Measurements from ENCODE around the gene FAM193B. TPM values are rescaled to one million over a fixed set of nuclear protein-coding genes. Genes with fewer than 3 reads are reported as not detected.
A peak's percentile ranks its signal among the peaks of the same experiment; 100 is the strongest.

FAM193B gene
- total RNA-seq, 1 donor: 39.4 TPM

DNA sequence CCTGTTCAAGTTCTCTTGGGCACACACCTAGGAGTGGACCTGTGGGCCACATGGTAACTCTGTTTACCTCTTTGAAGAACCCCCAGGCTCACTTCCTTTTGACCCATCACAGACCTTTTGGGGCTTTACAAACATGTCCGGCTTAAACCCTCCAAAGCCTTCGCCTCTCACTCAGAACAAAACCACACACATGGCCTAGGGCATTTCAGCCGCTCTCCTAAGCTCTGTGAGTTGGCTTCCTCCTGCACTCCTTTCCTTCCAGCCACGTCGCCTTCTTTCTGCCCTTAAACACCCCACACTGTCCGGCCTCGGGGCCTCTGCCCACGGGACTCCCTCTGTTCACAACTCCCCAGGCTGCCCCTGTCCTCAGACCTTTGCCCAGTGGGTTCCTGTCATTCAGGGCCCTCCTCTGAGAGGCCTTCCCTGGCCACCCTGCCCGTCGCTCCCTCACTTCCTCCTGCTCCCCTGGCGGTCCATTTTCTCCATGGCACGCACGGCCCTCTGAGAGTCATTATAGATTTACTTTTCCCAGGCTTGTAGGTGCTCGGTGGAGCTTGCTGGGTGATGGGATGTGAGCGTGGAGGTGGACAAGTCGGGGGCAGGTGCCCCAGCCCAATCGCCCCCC is 46.7 kb downstream of the FAM193B start:
- no peaks in the 10 kb centered on the region for H3K9me3 ChIP-seq (ENCODE audit: low read depth, low read length)
- H3K4me1 ChIP-seq (ENCODE audit: insufficient read depth, low read length): peaks cover 61% of the 10 kb centered on the region
- no peaks in the 10 kb centered on the region for H3K27me3 ChIP-seq (ENCODE audit: insufficient read depth, low read length)
- H3K4me3 ChIP-seq (ENCODE audit: low read length): peak overlapping the region; percentile 79

DNA sequence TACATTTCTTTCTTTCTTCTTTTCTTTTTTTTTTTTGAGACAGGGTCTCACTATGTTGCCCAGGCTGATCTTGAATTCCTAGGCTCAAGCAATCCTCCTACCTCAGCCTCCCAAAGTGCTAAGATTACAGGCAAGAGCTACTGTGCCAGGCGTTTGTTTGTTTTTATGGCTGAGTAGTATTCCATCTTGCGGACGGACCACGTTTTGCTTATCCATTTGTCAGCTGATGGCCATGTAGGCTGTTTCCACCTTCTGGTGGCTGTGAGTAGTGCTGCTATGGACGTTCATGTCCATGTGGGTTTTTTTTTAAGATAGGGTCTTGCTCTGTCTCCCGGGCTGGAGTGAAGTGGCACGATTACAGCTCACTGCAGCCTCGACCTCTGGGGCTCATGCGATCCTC is 47.2 kb downstream of the FAM193B start:
- H3K4me3 ChIP-seq (ENCODE audit: low read length): peak overlapping the region; percentile 79
- no peaks in the 10 kb centered on the region for H3K9me3 ChIP-seq (ENCODE audit: low read depth, low read length)
- no peaks in the 10 kb centered on the region for H3K27me3 ChIP-seq (ENCODE audit: insufficient read depth, low read length)
- peaks cover 67% of the 10 kb centered on the region for H3K4me1 ChIP-seq (ENCODE audit: insufficient read depth, low read length)

DNA sequence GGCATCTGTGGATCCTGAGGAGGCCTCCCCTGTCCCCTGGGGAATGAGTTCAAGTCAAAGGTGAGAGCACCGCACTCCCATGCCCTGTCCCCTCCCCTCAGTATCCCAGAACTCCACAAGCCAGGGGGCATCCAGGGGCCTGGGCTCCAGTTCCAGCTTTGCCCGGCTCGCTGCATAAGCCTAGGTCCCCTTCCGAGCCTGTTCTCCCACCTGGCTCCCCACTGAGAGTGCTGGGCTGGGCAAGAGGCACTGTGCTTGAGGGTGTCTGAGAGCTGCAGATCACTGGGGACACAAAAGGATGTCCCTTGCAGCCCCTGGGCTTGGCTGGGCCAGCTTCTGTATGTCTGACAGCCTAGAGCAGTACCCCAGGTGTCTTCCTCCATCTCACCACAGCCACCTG is 49.3 kb downstream of the FAM193B start:
- H3K27me3 ChIP-seq (ENCODE audit: insufficient read depth, low read length): no peaks in the 10 kb centered on the region
- H3K4me3 ChIP-seq (ENCODE audit: low read length): no peak overlapping the region
- peaks cover 64% of the 10 kb centered on the region for H3K4me1 ChIP-seq (ENCODE audit: insufficient read depth, low read length)
- no peaks in the 10 kb centered on the region for H3K9me3 ChIP-seq (ENCODE audit: low read depth, low read length)

DNA sequence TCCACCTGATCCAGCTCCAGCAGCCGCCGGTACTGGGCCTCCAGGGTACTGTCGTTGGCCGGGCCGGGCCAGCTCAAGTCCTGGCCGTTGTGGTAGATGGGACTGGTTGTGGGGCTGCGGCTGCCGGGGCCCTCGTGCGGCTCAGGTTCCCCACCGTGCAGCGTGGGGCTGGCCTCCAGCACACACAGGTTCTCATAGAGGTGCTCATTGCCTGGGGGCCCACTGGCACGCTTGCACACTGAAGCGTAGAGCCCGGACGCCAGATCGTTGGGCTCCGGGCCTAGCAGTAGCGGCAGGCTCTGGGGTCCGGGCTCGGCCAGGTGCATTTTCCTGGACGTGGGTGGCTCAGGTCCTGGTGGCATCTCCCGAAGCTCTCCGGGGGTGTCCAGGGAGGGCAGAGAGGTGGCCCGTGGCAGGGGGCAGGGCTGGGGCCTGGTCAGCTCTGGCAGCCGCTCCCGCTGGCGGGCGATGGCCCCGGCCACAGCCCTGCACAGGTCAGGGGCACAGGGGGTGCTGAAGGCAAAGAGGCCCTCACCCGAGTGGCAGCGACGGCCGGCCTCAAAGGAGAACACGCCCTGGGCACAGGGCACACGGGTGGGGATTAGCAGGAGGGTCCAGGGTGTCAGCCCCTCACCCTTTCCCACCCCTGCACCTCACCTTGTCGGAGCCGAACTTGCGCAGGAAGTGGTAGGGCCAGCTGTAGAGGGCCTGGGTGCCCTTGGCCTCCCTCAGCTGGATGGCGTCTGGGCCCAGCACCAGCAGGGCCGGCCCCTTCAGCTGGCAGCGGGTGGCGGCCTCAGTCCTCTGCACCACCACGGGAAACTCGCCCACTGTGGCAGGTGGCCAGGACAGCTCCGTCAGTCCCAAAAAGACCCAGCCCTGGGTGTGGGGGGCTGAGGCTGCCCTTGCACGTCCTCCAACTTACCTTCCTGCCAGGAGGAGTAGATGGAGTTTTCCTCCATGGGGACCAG is 50.0 kb downstream of the FAM193B start:
- Histone ChIP-seq H3K9me3 (ENCODE audit: low read depth, low read length) (no peaks in the 10 kb centered on the region), H3K4me1 (ENCODE audit: insufficient read depth, low read length) (peaks cover 60% of the 10 kb centered on the region), H3K4me3 (ENCODE audit: low read length) (no peak overlapping the region), H3K27me3 (ENCODE audit: insufficient read depth, low read length) (no peaks in the 10 kb centered on the region)

DNA sequence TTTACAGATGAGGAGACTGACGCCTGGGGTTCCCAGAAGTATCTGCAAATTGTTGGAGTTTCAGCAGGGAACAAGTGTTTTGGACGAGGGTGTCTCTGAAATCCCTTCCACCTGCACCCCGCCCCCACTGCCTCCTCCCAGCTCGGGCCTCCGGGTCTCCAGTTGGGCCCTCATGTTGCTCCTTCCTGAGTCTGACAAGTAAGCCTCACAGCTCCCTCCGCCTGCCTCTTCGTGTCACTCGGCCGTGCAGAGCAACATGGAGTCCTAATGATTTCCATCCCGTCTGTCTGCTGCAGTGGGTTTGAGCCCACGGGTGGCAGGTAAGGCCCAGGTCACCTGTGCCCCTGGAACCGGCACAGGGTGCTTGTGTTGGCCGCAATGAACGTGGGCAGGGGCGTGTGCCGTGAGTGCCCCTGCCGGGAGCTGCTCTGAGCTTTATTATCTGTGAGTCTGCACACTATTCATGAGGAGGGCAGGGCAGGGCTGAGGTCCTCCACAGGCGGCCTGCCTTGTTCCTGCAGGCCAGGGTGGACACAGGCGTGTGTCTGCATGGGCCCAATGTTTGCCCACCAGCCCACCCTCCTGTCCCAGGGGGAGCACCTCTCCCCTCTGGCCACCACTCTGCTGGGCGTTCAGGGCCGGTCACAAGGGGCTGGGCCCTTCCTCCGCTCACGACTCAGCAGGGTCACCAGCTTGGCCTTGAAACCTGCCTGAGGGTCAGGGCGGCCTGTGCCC is 50.8 kb downstream of the FAM193B start:
- H3K4me1 ChIP-seq (ENCODE audit: insufficient read depth, low read length): peaks cover 59% of the 10 kb centered on the region
- H3K9me3 ChIP-seq (ENCODE audit: low read depth, low read length): no peaks in the 10 kb centered on the region
- no peaks in the 10 kb centered on the region for H3K27me3 ChIP-seq (ENCODE audit: insufficient read depth, low read length)
- no peak overlapping the region for H3K4me3 ChIP-seq (ENCODE audit: low read length)

DNA sequence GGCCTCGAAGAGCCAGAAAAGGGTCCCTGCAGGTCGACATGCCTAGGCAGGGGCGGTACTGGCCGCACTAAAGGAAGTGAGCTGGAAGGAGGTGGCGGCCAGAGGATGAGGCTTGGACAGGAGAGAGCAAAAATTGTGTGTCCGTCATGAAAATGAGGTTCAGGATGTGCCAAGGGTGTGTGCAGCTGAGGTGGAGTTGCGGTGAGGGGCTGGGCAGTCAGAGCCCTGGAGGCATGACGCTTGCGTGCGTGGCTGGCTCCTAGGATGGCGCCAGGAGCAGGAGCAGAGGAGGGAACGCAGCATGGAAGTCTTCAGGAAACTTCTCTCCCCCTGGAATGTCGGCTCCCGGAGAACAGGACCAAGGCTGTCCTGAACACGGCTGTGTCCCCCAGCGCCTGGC is 51.5 kb downstream of the FAM193B start:
- H3K4me3 ChIP-seq (ENCODE audit: low read length): no peak overlapping the region
- peaks cover 59% of the 10 kb centered on the region for H3K4me1 ChIP-seq (ENCODE audit: insufficient read depth, low read length)
- H3K27me3 ChIP-seq (ENCODE audit: insufficient read depth, low read length): no peaks in the 10 kb centered on the region
- no peaks in the 10 kb centered on the region for H3K9me3 ChIP-seq (ENCODE audit: low read depth, low read length)

DNA sequence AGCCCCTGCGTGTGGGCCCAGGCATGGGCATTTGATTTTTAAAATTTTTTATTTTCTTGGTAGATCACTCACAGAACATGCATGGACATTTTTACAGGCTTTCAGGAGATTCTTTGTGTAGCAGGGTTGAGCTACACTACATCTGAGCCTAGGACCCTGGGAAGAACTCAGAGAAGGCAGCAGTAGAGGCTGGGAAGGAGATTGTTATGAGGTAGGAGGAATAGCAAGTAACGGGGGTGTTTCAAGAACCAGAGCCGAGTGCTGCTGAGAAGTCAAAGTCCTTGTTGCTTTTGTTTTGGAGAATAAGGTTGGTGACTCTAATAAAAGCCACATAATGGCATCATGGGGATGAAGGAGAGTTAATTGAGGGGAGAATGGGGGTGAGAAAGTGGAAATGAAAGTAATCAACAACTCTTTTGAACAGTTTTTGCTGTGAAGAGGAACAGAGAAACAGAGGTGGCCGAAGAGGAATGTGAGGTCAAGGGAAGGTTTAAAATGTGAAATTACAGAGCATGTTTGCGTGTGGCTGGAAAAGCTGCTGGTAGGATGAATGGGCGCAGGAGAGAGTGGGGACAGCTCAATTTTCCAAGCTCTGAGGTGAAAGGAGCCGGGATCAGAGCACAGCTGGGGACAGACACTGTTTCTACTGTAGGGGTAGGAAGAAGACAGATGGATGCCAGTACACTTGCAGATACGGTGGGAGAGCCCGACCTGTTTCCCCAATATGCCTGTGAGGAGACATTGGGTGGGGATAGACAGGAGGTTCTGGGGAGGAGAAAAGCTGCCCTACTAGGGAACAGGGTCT is 52.3 kb downstream of the FAM193B start:
- H3K27me3 ChIP-seq (ENCODE audit: insufficient read depth, low read length): no peaks in the 10 kb centered on the region
- no peak overlapping the region for H3K4me3 ChIP-seq (ENCODE audit: low read length)
- H3K4me1 ChIP-seq (ENCODE audit: insufficient read depth, low read length): peaks cover 54% of the 10 kb centered on the region
- no peaks in the 10 kb centered on the region for H3K9me3 ChIP-seq (ENCODE audit: low read depth, low read length)

DNA sequence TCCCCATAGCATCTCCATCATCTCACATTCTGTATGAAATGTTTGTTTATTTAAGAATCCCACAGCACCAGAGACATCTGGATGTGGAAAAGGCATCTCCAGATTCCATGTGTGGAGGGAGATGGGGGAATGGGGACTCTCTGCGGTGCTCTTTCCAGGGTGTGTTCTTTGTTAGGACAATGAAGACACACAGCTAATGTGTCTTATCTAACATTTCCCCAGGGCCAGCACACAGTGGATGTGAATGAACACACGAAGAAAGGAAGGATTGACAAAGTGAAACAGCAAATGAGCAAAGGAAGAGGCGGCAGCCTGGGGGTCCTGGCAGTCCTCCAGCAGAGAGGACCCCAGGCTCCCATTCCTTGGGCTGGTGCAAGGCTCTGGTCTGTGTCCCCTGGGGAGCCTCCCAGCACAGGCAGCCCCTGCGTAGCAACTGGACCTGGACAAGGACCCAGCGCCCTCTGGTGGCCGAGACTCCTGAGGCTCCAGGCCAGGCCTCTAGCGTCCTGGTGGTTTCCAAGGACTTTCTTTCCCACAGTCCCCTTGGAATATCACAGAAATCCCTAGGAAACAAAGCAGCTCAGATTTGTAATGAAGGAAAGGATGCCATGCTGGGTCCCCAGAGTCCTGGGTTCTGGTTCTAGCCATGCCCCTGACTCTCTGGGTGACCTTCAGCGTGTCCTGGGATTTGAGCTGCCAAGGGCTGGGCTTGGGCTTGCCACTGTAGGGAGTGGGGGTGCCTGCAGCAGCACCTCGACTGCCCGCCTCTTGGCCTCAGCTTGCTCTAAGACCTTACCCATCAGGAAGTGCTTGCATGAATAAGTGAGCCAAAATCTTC is 53.5 kb downstream of the FAM193B start:
- Histone ChIP-seq H3K4me1 (ENCODE audit: insufficient read depth, low read length) (peaks cover 58% of the 10 kb centered on the region), H3K27me3 (ENCODE audit: insufficient read depth, low read length) (no peaks in the 10 kb centered on the region), H3K4me3 (ENCODE audit: low read length) (no peak overlapping the region), H3K9me3 (ENCODE audit: low read depth, low read length) (no peaks in the 10 kb centered on the region)

DNA sequence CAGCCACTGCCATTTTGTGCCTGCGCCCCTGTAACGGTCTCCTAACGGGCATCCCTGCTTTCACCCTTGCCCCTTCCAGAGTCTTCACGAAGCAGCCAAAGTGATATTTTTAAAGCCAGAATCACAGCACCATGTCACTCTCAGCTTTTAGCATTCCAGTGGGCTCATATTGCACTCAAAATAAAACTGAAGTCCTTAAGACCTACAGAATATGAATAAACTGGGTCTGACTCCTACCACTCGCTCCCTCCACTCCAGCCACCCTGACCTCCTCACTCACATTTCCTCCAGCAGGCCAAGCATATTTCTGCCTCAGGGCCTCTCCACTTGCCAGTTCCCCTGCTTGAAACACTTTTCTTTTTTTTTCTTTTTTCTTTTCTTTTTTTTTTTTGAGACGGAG is 54.5 kb downstream of the FAM193B start:
- H3K27me3 ChIP-seq (ENCODE audit: insufficient read depth, low read length): no peaks in the 10 kb centered on the region
- H3K4me3 ChIP-seq (ENCODE audit: low read length): no peak overlapping the region
- H3K4me1 ChIP-seq (ENCODE audit: insufficient read depth, low read length): peaks cover 69% of the 10 kb centered on the region
- H3K9me3 ChIP-seq (ENCODE audit: low read depth, low read length): no peaks in the 10 kb centered on the region

DNA sequence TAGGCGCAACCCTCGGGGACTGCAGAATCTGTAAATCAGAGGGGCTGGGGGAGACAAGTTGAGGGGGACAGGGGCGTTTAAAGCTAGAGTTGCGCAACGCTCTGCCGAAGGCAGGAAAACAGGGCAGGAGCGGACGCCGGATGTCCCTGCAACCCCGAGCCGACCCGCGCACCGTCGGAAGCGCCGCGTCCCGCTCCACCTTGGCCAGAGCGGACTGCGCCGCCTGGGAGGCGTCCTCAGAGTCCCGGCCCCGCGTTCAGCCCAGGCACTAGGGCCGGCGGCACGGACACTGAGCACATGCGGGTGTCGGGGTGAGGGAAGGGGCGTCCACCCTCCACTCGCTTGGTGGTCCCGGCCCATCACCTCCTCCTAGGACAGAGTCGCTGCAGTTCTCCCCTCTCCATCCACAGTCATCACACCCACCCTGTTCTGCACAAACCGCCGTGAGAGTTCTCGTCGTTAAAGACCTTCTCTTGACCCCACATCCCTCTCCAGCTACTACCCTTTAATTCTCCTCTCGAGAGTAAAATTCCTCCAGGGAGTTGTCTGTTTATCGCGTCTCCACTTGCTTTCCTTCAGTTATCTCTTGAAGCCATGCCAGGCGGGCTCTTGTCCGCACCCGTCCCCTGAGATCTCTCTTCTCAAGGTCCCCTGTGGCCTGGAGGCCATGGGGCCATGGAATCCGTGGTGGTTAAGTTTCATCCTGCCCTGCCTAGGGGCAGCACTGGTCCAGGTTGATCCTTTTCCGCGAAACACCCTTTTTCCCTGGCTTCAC is 56.2 kb downstream of the FAM193B start:
- peaks cover 76% of the 10 kb centered on the region for H3K4me1 ChIP-seq (ENCODE audit: insufficient read depth, low read length)

DNA sequence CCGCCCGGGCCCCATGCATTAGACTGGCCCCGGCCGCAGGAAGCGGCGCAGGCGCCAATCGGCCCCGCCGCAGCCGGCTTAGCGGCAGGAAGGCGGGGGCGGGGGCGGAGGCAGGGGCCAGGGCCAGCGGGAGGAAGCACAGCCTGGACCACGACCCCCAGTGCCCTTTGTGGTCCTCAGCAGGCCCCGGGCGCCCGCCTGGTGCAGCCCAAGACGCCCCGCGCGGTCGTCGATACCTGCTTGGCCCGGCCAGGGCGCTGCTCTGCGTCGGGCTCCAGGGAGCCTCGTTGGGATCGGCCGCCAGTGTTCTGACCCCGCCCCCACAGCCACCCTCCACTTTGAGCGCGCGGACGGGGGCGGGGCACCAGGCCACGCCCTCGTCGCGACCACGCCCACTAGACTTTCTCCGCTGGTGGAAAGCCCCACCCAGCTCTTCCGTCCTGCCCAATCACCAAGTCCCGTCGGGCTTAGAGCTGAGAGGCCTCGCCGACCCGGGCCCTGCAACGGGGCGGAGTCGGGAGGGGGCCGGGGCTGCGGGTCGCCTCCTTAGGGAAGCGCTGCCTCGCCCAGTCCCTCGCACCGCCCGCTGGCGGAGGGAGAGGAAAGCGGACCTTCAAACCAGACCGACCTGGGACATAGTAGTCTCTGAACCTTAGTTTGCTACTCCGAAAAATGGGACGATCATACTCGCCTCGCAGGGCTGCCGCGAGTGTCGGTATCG is 56.9 kb downstream of the FAM193B start, which contains the start of gene PDLIM7:
Gene PDLIM7, minus strand, starts transcription at position 313 of the 721 bp plus-strand sequence. CDS start 1,092 bp downstream, outside the sequence.
- Histone ChIP-seq H3K4me1 (ENCODE audit: insufficient read depth, low read length) (peaks cover 75% of the 10 kb centered on the region), H3K27me3 (ENCODE audit: insufficient read depth, low read length) (no peaks in the 10 kb centered on the region), H3K9me3 (ENCODE audit: low read depth, low read length) (no peaks in the 10 kb centered on the region), H3K4me3 (ENCODE audit: low read length) (peak within 1 kb of the TSS; percentile 55)

More for the DNA sequence above, 56.2 kb downstream of the FAM193B start:
- H3K27me3 ChIP-seq (ENCODE audit: insufficient read depth, low read length): no peaks in the 10 kb centered on the region
- no peaks in the 10 kb centered on the region for H3K9me3 ChIP-seq (ENCODE audit: low read depth, low read length)
- peak overlapping the region; percentile 55 for H3K4me3 ChIP-seq (ENCODE audit: low read length)

DNA sequence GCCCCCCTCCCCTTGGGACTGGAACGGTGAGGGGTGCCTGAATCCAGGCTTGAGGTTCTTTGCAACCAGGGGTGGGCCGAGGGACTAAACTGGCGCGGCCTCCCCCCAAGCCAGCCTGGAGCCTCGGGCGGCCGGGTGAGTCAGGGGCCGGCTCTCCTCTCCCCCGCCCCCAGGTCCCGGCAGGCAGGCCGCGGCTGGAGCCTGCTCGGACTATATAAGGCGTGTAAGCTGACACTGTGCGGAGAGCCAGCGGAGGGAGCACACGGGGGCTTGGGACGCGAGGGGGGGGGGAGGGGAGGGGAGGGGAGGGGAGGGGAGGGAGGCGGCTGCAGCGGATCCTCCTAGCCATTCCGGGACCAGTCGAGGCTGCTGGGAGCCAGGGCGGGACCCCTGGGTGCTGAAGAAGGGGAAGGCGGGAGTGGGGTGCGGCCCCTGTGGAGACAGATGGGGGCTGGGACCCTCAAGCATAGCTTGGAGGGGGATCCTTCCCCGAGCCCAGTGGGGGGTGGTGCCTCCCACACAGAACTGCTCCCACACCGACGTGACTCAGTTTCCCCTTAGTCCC is 57.6 kb downstream of the FAM193B start:
- H3K4me1 ChIP-seq (ENCODE audit: insufficient read depth, low read length): peaks cover 68% of the 10 kb centered on the region
- H3K4me3 ChIP-seq (ENCODE audit: low read length): peak overlapping the region; percentile 55
- H3K27me3 ChIP-seq (ENCODE audit: insufficient read depth, low read length): no peaks in the 10 kb centered on the region
- no peaks in the 10 kb centered on the region for H3K9me3 ChIP-seq (ENCODE audit: low read depth, low read length)
